Activated CD4-positive, alpha-beta T cell treated with anti-CD3 and anti-CD28 coated beads, Interleukin-2, amount 50 U/mL, for 1 hour (primary cell): ENCODE data around the gene MED13L.
"Not testable (repeated sequence)": the region's sequence is repeated elsewhere in the genome, so short reads cannot be mapped to it uniquely, and the experiment has no call there.

ENCODE experiments used
- DNase-seq: peaks from one replicate; pipeline ENCODE4 v3.0.0-alpha.2; 2020

Gene MED13L

GRCh38 chr12:115993737-115994136, 283.8 kb downstream of the MED13L start:
- DNase-seq = no peak

GRCh38 chr12:115990241-115990640, 287.3 kb downstream of the MED13L start:
- no peak for DNase-seq

- no peak for DNase-seq
These were observed 288.6 kb downstream of the MED13L start for GRCh38 chr12:115988625-115989563.

- DNase-seq = no peak
These were observed 289.3 kb downstream of the MED13L start for GRCh38 chr12:115988212-115988611.

GRCh38 chr12:115984616-115985015, 292.9 kb downstream of the MED13L start:
- no peak for DNase-seq

- DNase-seq = no peak
These were observed 294.2 kb downstream of the MED13L start for GRCh38 chr12:115983226-115983798.

GRCh38 chr12:115980339-115980738, 297.2 kb downstream of the MED13L start:
- DNase-seq = no peak

- no peak for DNase-seq
These were observed 297.6 kb downstream of the MED13L start for GRCh38 chr12:115979851-115980250.

GRCh38 chr12:115979351-115979750, 298.1 kb downstream of the MED13L start:
- DNase-seq = no peak

- DNase-seq = not testable (repeated sequence)
These were observed 300.7 kb downstream of the MED13L start for GRCh38 chr12:115976829-115977228.

GRCh38 chr12:115975411-115975810, 302.1 kb downstream of the MED13L start:
- no peak for DNase-seq

- no peak for DNase-seq
These were observed 303.3 kb downstream of the MED13L start for GRCh38 chr12:115973968-115974724.

- no peak for DNase-seq
These were observed 304.4 kb downstream of the MED13L start for GRCh38 chr12:115973066-115973465.

- no peak for DNase-seq
These were observed 305.3 kb downstream of the MED13L start for GRCh38 chr12:115972241-115972640.

- DNase-seq = no peak
These were observed 309.3 kb downstream of the MED13L start for GRCh38 chr12:115968211-115968610.

- DNase-seq = no peak
These were observed 311.1 kb downstream of the MED13L start for GRCh38 chr12:115966376-115966775.

GRCh38 chr12:115964626-115965025, 312.9 kb downstream of the MED13L start:
- no peak for DNase-seq

- no peak for DNase-seq
These were observed 313.3 kb downstream of the MED13L start for GRCh38 chr12:115964214-115964613.

- no peak for DNase-seq
These were observed 315.3 kb downstream of the MED13L start for GRCh38 chr12:115962216-115962615.

GRCh38 chr12:115960868-115961802, 316.4 kb downstream of the MED13L start:
- DNase-seq = no peak

- no peak for DNase-seq
These were observed 319.7 kb downstream of the MED13L start for GRCh38 chr12:115957686-115958290.

GRCh38 chr12:115956659-115957058, 320.8 kb downstream of the MED13L start:
- no peak for DNase-seq
